ENCODE measurements around the gene SLX1A. TPM values are rescaled to one million over a fixed set of nuclear protein-coding genes. Genes with fewer than 3 reads are reported as not detected.

The SLX1A gene
- total RNA-seq, 1 donor: 19.9 TPM

GRCh38 chr16:30184891-30185682 is 8.6 kb upstream of the SLX1A start:
- Histone ChIP-seq H3K27me3 (ENCODE audit: insufficient read depth, low read length) (no peaks in the 10 kb centered on the region), H2AFZ (ENCODE audit: low read length) (no peak overlapping the region), H3K27ac (ENCODE audit: low read depth, low read length) (no peak overlapping the region), H3K4me2 (ENCODE audit: insufficient read depth, low read length) (no peak overlapping the region), H3K9me3 (ENCODE audit: low read depth, low read length) (no peaks in the 10 kb centered on the region), H3K4me1 (ENCODE audit: insufficient read depth, low read length) (no peaks in the 10 kb centered on the region), H3K36me3 (ENCODE audit: insufficient read depth, low read length) (no peaks in the 10 kb centered on the region), H4K20me1 (ENCODE audit: insufficient read depth, low read length) (peaks cover 3% of the 10 kb centered on the region), H3K4me3 (ENCODE audit: insufficient read depth, low read length) (no peak overlapping the region), H3K79me2 (ENCODE audit: insufficient read depth, low read length) (no peaks in the 10 kb centered on the region)
- TF ChIP-seq CTCF (IDR thresholded peaks at IDR 0.05; ENCODE audit: extremely low read depth, low read depth, low read length): no peak
- peak; percentile 81 for DNase-seq (ENCODE audit: insufficient read length, low spot score, missing footprints)

GRCh38 chr16:30185683-30186421 is 7.8 kb upstream of the SLX1A start:
- no peak overlapping the region for H3K4me2 ChIP-seq (ENCODE audit: insufficient read depth, low read length)
- H3K27ac ChIP-seq (ENCODE audit: low read depth, low read length): no peak overlapping the region
- TF ChIP-seq CTCF (IDR thresholded peaks at IDR 0.05; ENCODE audit: extremely low read depth, low read depth, low read length): no peak
- peak; percentile 63 for DNase-seq (ENCODE audit: insufficient read length, low spot score, missing footprints)
- no peaks in the 10 kb centered on the region for H3K4me1 ChIP-seq (ENCODE audit: insufficient read depth, low read length)
- no peaks in the 10 kb centered on the region for H3K79me2 ChIP-seq (ENCODE audit: insufficient read depth, low read length)
- H3K36me3 ChIP-seq (ENCODE audit: insufficient read depth, low read length): no peaks in the 10 kb centered on the region
- no peak overlapping the region for H2AFZ ChIP-seq (ENCODE audit: low read length)
- no peaks in the 10 kb centered on the region for H3K27me3 ChIP-seq (ENCODE audit: insufficient read depth, low read length)
- peaks cover 3% of the 10 kb centered on the region for H4K20me1 ChIP-seq (ENCODE audit: insufficient read depth, low read length)
- no peak overlapping the region for H3K4me3 ChIP-seq (ENCODE audit: insufficient read depth, low read length)
- no peaks in the 10 kb centered on the region for H3K9me3 ChIP-seq (ENCODE audit: low read depth, low read length)

- H3K27ac ChIP-seq (ENCODE audit: low read depth, low read length): no peak overlapping the region
- H3K27me3 ChIP-seq (ENCODE audit: insufficient read depth, low read length): no peaks in the 10 kb centered on the region
- H2AFZ ChIP-seq (ENCODE audit: low read length): no peak overlapping the region
- no peaks in the 10 kb centered on the region for H3K79me2 ChIP-seq (ENCODE audit: insufficient read depth, low read length)
- no peak overlapping the region for H3K4me3 ChIP-seq (ENCODE audit: insufficient read depth, low read length)
- TF ChIP-seq CTCF (IDR thresholded peaks at IDR 0.05; ENCODE audit: extremely low read depth, low read depth, low read length): no peak
- peaks cover 3% of the 10 kb centered on the region for H4K20me1 ChIP-seq (ENCODE audit: insufficient read depth, low read length)
- no peak overlapping the region for H3K4me2 ChIP-seq (ENCODE audit: insufficient read depth, low read length)
- no peaks in the 10 kb centered on the region for H3K4me1 ChIP-seq (ENCODE audit: insufficient read depth, low read length)
- DNase-seq (ENCODE audit: insufficient read length, low spot score, missing footprints): no peak
- no peaks in the 10 kb centered on the region for H3K36me3 ChIP-seq (ENCODE audit: insufficient read depth, low read length)
- no peaks in the 10 kb centered on the region for H3K9me3 ChIP-seq (ENCODE audit: low read depth, low read length)
These were observed 7.3 kb upstream of the SLX1A start for GRCh38 chr16:30186444-30186781.
